ENCODE results near the gene CPAMD8.
"Not testable (repeated sequence)": the region's sequence is repeated elsewhere in the genome, so short reads cannot be mapped to it uniquely, and the experiment has no call there.

CPAMD8 gene

DNA sequence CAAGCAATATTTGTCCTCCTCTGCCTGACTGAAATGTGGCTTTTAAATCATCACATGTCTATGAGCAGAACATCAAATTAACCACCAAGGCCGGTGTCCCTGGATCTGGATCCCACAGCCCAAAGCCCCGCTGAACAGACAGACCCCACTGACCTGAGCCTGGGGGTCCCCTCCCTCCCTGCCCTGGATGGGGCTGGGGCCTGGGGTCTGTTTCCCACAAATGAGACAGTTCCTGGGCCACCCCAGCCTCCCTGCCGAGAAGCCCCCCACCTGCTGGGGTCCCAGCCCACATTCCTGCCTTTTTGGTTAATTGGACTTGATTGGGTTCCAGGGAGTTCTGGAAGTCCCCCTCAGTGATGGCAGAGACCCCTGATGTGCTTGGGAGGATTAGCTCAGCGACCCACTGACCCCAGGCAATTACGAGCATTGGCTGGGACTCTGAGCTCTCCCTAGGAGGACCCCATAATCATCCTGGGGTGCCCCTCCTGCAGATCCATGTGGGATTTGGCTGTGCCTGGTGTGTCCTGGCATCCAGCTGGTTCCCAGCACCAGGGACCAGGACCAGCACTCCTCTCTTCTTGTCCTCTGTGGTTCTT lies 19.4 kb upstream of the CPAMD8 start:
- Histone ChIP-seq H3K27ac (no peak overlapping the region), H3K4me3 (no peak overlapping the region)

DNA sequence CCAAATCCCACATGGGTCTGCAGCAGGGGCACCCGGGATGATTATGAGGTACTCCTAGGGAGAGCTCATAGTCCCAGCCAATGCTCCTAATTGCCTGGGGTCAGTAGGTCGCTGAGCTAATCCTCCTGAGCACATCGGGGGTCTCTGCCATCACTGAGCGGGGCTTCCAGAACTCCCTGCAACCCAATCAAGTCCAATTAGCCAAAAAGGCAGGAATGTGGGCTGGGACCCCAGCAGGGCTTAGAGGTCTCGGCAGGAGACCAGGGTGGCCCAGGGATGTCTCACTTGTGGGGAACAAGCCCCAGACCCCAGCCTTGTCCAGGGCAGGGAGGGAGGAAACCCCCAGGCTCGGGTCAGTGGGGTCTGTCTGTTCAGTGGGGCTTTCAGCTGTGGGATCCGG lies 17.1 kb upstream of the CPAMD8 start:
- Histone ChIP-seq H3K27ac (no peak overlapping the region), H3K4me3 (no peak overlapping the region)

GRCh38 chr19:17041976-17042375 lies 15.4 kb upstream of the CPAMD8 start:
- Histone ChIP-seq H3K4me3 (no peak overlapping the region), H3K27ac (no peak overlapping the region)

- Histone ChIP-seq H3K27ac (no peak overlapping the region), H3K4me3 (no peak overlapping the region)
Measured at GRCh38 chr19:17037966-17038500, 11.4 kb upstream of the CPAMD8 start.

DNA sequence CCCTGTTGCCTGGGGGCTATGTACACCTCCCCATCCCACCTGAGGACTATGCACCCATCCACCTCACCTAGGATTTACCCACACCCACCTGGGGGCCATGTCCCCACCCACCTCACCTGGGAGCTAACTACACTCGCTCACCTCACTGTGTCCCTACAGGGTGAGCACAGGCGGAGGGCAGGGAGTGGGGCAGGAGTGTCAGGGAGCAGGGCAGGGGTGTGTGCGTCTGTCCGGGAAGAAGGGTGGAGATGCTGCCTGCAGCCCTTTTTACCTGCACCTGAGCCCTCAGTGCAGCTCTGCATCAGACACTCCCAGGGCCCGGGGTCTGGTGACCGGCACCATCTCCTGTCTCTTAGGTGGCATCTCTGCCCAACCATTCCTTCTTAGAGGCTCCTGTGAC lies 10.6 kb upstream of the CPAMD8 start:
- no peak overlapping the region for H3K27ac ChIP-seq
- H3K4me3 ChIP-seq = no peak overlapping the region

DNA sequence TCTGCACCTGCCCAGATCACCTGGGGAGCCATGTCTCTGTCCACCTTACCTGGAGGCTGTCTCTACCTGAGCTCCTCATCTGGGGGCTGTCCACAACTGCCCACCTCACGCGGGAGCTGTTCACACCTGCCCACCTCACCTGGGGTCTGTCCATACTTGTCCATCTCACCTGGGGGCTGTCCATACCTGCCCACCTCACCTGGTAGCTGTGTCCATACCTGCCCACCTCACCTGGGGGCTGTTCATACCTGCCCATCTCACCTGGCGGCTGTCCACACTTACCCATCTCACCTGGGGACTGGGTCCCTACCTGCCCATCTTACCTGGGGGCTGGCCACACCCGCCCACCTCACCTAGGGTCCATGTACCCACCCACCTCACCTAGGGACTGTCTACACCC lies 10.0 kb upstream of the CPAMD8 start:
- Histone ChIP-seq H3K4me3 (no peak overlapping the region), H3K27ac (no peak overlapping the region)

DNA sequence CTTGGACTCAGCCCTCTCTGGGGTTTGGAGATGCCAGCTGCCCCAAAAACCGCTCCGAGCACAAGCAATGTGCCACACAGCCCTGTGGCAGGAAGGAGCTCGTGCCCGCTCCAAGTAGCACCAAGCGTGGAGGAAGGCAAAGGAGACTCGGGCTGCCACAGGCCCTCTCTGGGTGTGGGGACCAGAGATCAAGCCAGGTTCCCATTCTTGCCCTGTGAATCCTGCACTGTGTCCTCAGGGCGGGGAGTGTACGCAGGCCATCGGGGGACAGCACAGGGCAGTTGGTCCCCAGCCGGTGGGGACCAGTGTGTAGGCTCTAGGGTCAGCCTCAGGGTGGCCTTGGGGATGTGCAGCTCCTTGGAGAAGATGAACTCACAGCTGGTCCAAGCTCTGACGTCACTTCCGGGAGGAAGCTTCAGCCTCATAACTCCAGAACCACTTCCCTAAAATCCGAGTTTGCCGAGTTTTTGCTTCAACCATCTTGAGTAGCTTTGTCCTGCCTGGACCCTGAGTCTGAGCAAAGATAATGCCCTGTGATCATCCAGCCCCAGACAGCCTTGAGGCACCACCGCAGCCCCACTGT lies 9.3 kb upstream of the CPAMD8 start:
- Histone ChIP-seq H3K4me3 (no peak overlapping the region), H3K27ac (no peak overlapping the region)

- H3K4me3 ChIP-seq = no peak overlapping the region
- H3K27ac ChIP-seq = no peak overlapping the region
Measured at GRCh38 chr19:17031741-17032140, 5.1 kb upstream of the CPAMD8 start.

- H3K4me3 ChIP-seq = no peak overlapping the region
- no peak overlapping the region for H3K27ac ChIP-seq
Measured at GRCh38 chr19:17027535-17027975, 945 bp upstream of the CPAMD8 start.

DNA sequence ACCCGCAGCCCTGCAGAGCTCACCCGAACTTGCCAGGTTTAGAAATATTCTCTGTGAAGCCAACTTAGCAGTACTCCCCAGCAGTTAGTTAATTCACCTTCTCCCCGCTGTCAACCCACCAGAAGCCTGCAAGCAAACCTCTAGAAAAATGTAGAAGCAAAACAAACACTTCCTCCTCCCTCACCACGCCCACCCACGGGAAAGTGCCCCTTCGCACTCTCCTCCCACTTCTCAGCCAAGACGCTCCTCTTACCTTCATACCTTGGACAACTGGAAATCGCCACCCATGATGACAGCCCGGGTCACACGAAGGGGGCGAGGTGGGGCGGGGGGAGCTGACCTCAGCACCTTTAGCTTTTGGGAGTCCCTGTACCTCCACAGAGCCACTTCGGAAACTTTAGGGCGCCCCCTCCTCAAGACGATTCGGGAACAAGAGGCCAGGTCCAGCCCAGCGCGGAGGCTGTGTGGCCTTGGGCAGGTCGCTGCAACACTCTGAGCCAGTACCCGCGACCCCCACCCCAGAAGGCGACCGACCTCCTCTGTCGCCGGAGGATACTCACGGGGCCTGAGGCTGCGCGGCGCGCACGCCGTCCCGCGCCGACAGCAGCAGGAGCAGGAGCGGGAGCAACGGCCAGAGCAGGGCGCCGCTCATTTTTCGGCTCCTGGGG lies 485 bp downstream of the CPAMD8 start:
- H3K27ac ChIP-seq = no peak overlapping the region
- H3K4me3 ChIP-seq = peak overlapping the region in 3 of 7 experiments; percentile 5 to 22 (median 8)

DNA sequence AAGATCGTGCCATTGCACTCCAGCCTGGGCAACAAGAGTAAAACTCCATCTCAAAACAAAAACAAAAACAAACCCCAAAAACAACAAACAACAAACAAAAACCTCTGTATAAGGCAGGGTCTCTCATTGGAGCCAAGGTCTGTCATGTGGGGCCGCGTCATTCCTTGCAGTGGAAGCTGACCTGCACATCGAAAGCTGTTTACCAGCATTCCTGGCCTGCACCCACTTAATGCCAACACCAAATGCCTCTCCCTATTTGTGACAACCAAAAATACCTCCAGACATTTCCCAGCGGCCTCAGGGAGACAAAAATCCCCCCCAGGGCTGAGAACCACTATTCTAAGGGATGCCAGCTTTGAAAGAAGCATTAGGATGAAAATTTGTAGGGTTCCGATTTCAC lies 1.2 kb downstream of the CPAMD8 start:
- H3K27ac ChIP-seq = no peak overlapping the region

GRCh38 chr19:17024941-17025340 lies 1.7 kb downstream of the CPAMD8 start:
- not testable (repeated sequence) for H3K4me3 ChIP-seq, H3K27ac ChIP-seq

More for the DNA sequence above, 1.2 kb downstream of the CPAMD8 start:
- H3K4me3 ChIP-seq = no peak overlapping the region

DNA sequence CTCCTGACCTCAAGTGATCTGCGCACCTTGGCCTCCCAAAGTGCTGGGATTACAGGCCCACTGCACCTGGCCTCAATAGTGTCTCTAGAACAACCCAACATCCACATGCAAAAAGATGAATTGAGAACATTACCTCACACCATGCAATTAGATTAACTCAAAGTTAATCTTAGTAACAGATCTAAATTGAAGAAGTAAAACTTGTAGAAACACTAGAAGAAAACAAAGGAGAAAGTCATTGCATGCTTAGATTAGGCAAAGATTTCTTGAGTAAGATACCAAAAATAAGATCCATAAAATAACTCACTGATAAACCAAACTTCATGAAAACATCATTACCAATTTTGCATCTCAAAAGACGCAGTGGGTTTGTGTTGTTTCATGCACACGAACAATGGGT lies 2.8 kb downstream of the CPAMD8 start:
- H3K27ac ChIP-seq = no peak overlapping the region

GRCh38 chr19:17022738-17023137 lies 3.9 kb downstream of the CPAMD8 start:
- Histone ChIP-seq H3K27ac (no peak overlapping the region), H3K4me3 (no peak overlapping the region)

More for the DNA sequence above, 2.8 kb downstream of the CPAMD8 start:
- H3K4me3 ChIP-seq = no peak overlapping the region

- Histone ChIP-seq H3K27ac (no peak overlapping the region), H3K4me3 (no peak overlapping the region)
Measured at GRCh38 chr19:17021793-17022590, 4.6 kb downstream of the CPAMD8 start.

GRCh38 chr19:17021328-17021727 lies 5.3 kb downstream of the CPAMD8 start:
- no peak overlapping the region for H3K4me3 ChIP-seq
- no peak overlapping the region for H3K27ac ChIP-seq

DNA sequence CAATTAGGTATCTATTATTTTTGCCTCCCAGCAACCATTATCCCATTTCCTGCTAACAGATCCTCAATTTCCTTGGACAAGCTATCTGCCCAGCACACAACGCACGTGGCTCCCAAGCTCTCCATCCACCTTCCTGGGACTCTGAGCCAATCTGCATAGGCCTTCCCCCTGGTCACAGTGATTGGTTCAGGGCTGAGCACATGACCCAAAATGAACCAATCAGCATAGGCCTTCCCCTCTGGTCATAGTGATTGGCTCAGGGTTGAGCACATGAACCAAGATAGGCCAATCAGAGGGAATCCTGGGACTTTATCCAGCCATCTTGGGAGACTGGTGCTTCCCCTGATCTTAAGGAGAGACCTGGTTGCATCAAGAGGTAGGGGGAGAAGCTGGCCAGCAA lies 5.8 kb downstream of the CPAMD8 start:
- no peak overlapping the region for H3K4me3 ChIP-seq
- H3K27ac ChIP-seq = no peak overlapping the region

- no peak overlapping the region for H3K27ac ChIP-seq
- H3K4me3 ChIP-seq = no peak overlapping the region
Measured at GRCh38 chr19:17020385-17020784, 6.2 kb downstream of the CPAMD8 start.

GRCh38 chr19:17014212-17014861 lies 12.3 kb downstream of the CPAMD8 start:
- H3K4me3 ChIP-seq, H3K27ac ChIP-seq: not testable (repeated sequence)

GRCh38 chr19:17011485-17011884 lies 15.1 kb downstream of the CPAMD8 start:
- H3K27ac ChIP-seq = no peak overlapping the region
- no peak overlapping the region for H3K4me3 ChIP-seq
